ENCODE data around the gene VAC14. TPM values are rescaled to one million over a fixed set of nuclear protein-coding genes. Genes with fewer than 3 reads are reported as not detected.

VAC14 gene
- total RNA-seq, 1 experiment from 2014 or later = 35.3 TPM

GRCh38 chr16:70729292-70729691, 71.7 kb downstream of the VAC14 start:
- intact Hi-C loops (cut with micrococcal nuclease) = no loop called here
- BruUV-seq (replicated peaks) = TSS peak; percentile 37

GRCh38 chr16:70728150-70728549, 72.8 kb downstream of the VAC14 start:
- H3K4me2 ChIP-seq (ENCODE audit: low read length) = no peak overlapping the region
- BruUV-seq (replicated peaks) = no TSS peak
- H3K4me1 ChIP-seq (ENCODE audit: control insufficient read depth in 1 of 2, insufficient read depth in 2 of 2, low read length in 2 of 2) = no peaks in the 10 kb centered on the region
- ChIA-PET CTCF (no interaction called here), RAD21 (ENCODE audit: low non-redundant PET in 1 of 2, low total read pairs in 2 of 2, uncharacterized antibody in 2 of 2, unreplicated experiment in 2 of 2) (no interaction called here), POLR2A (no interaction called here)
- TF ChIP-seq TCF7L2 (IDR thresholded peaks at IDR 0.05; ENCODE audit: borderline replicate concordance, extremely low read depth, insufficient read depth, insufficient read length) (no peak), SRF (IDR thresholded peaks at IDR 0.05; ENCODE audit: low read depth) (no peak), ZFX (IDR thresholded peaks at IDR 0.05) (no peak), EZH2 (IDR thresholded peaks at IDR 0.05) (no peak)
- TF ChIP-seq, protein P1, sequence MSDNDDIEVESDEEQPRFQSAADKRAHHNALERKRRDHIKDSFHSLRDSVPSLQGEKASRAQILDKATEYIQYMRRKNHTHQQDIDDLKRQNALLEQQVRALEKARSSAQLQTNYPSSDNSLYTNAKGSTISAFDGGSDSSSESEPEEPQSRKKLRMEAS (IDR thresholded peaks at IDR 0.05) = no peak
- intact Hi-C loops (cut with micrococcal nuclease) = no loop called here
- H3K27ac ChIP-seq (ENCODE audit: low read depth, low read length) = no peak overlapping the region
- no peak overlapping the region for H3K9ac ChIP-seq (ENCODE audit: low read length)
- no peaks in the 10 kb centered on the region for H3K79me2 ChIP-seq (ENCODE audit: insufficient read depth, low read length)
- peaks cover 0 to 3% of the 10 kb centered on the region in 2 experiments; a peak in 1 of 4 replicates for H3K36me3 ChIP-seq (ENCODE audit: control insufficient read depth in 1 of 2, insufficient read depth in 2 of 2, low read length in 2 of 2)
- H4K20me1 ChIP-seq (ENCODE audit: insufficient read depth) = no peaks in the 10 kb centered on the region
- no peak for DNase-seq (ENCODE audit: low read depth, low spot score)
- H2AFZ ChIP-seq (ENCODE audit: low read depth, low read length, poor library complexity, severe bottlenecking) = no peak overlapping the region
- H3K27me3 ChIP-seq (ENCODE audit: insufficient read depth, low read length) = no peaks in the 10 kb centered on the region
- H3K4me3 ChIP-seq (replicated peaks in 1 of 2; ENCODE audit: low read depth in 1 of 2, low read length in 2 of 2) = no peak overlapping the region
- no peaks in the 10 kb centered on the region for H3K9me3 ChIP-seq (ENCODE audit: control insufficient read depth in 1 of 2, insufficient read depth in 1 of 2, low read depth in 1 of 2, low read length in 2 of 2)
- H3K9me2 ChIP-seq (ENCODE audit: insufficient read depth) = no peaks in the 10 kb centered on the region
- no peak for ATAC-seq

More at GRCh38 chr16:70729292-70729691, 71.7 kb downstream of the VAC14 start:
- no peak for DNase-seq (ENCODE audit: low read depth, low spot score)
- Histone ChIP-seq H3K79me2 (ENCODE audit: insufficient read depth, low read length) (no peaks in the 10 kb centered on the region), H3K9ac (ENCODE audit: low read length) (no peak overlapping the region), H3K9me2 (ENCODE audit: insufficient read depth) (no peaks in the 10 kb centered on the region), H3K27ac (ENCODE audit: low read depth, low read length) (no peak overlapping the region), H2AFZ (ENCODE audit: low read depth, low read length, poor library complexity, severe bottlenecking) (no peak overlapping the region), H3K27me3 (ENCODE audit: insufficient read depth, low read length) (no peaks in the 10 kb centered on the region), H3K9me3 (ENCODE audit: control insufficient read depth in 1 of 2, insufficient read depth in 1 of 2, low read depth in 1 of 2, low read length in 2 of 2) (no peaks in the 10 kb centered on the region), H4K20me1 (ENCODE audit: insufficient read depth) (no peaks in the 10 kb centered on the region), H3K36me3 (ENCODE audit: control insufficient read depth in 1 of 2, insufficient read depth in 2 of 2, low read length in 2 of 2) (peaks cover 0 to 3% of the 10 kb centered on the region in 2 experiments; a peak in 1 of 4 replicates), H3K4me1 (ENCODE audit: control insufficient read depth in 1 of 2, insufficient read depth in 2 of 2, low read length in 2 of 2) (no peaks in the 10 kb centered on the region), H3K4me3 (replicated peaks in 1 of 2; ENCODE audit: low read depth in 1 of 2, low read length in 2 of 2) (no peak overlapping the region), H3K4me2 (ENCODE audit: low read length) (no peak overlapping the region)
- ATAC-seq = no peak
- ChIA-PET POLR2A (no interaction called here), RAD21 (ENCODE audit: low non-redundant PET in 1 of 2, low total read pairs in 2 of 2, uncharacterized antibody in 2 of 2, unreplicated experiment in 2 of 2) (no interaction called here), CTCF (no interaction called here)
- no peak for TF ChIP-seq SRF (IDR thresholded peaks at IDR 0.05; ENCODE audit: low read depth)
- TF ChIP-seq, protein P2, sequence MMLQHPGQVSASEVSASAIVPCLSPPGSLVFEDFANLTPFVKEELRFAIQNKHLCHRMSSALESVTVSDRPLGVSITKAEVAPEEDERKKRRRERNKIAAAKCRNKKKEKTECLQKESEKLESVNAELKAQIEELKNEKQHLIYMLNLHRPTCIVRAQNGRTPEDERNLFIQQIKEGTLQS (IDR thresholded peaks at IDR 0.05) = no peak
- TF ChIP-seq RAD21 (IDR thresholded peaks at IDR 0.05; ENCODE audit: low read depth) = no peak
